GM21381 (cell line): ENCODE results near the gene HSPA12A.
"Not testable (repeated sequence)": the region's sequence is repeated elsewhere in the genome, so short reads cannot be mapped to it uniquely, and the experiment has no call there.

Experiments
- ATAC-seq: cut with Tn5 transposase; IDR thresholded peaks from one replicate; pipeline ENCODE4 v1.9.1; 2021; ENCODE audit warnings: mild to moderate bottlenecking, moderate library complexity; ENCODE audit not compliant: unreplicated experiment

Gene HSPA12A

DNA sequence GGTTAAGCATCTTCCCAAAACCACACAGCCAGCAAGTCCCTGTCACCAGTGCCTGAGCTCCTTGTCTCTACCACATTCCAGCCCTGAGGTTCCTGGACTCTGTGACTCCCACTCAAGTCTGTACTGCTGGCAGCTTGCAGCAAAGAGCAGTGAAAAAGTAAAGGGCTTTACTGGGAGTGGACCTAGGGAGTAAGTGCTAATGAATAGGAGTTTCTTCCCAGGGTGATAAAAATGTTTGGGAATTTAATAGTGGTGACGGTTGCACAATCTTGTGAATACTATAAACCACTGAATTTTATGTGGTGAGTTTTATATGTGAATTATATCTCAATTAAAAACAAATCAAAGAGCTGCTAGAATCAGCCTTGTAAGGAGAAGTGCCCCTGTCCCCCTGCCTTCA lies 22.6 kb downstream of the HSPA12A start:
- ATAC-seq, result no peak

DNA sequence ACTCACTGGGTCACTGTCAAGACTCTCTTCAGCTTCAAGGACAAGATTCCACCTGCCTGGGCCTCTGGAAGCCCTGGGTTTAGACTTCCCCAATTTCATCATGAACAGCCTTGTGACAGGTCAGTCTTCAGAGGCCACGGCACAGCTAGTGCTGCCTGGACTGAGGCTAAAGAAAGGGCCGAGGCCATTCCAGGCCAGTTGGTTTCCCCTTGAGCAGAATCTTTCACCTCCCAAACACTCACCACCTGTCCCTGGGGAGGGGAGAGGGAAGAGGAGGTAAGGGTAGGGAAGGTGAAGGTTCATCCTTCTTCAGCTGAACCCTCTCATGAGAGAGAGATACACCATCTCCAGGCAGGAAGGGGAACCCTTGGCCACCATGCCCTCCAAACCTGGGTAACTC lies 24.3 kb downstream of the HSPA12A start:
- ATAC-seq, result no peak

DNA sequence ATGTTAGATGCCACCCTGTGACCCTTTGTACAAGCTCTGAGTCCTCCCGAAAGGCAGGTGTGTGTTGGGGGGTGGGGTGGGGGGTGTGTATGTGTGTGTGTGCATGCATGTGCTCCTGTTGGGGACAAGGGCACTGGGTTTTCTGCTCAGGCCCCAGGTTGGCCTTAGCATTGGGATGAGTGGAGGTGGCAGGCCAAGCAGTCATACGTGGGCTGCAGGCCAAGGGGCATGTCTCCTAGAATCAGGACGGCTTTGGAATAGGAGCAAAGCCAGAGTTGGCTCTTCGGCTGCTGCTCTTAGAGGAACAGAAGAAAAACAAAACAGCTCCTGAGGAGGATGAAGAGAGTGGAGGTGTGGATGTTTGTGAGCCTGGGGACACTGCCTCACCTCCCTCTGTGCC lies 26.0 kb downstream of the HSPA12A start:
- no peak for ATAC-seq

DNA sequence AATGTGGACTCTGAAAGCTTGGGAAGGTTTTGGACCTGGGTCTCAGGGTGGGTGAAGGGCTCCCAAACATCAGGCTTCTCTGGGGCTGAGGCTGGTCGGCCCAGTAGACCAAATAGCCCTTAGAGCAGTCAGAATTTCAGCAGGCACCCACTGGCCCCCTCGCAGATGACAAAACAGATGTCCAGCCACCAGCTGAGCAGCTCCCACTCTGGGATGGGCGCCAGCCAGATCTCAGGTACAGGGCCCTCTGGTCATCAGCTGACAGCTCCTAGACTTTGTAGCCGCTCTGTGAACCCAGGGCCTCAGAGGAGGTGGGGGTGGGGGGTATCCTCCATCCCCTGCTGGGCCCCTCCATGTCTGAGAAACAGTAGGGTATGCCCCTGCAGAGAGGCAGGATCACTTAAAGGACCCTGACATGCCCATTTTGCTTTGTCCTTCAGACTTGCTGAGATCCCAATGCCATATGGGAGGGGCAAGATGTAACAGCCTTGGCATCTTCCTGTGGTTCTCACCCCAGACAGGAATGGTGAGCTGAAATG lies 26.5 kb downstream of the HSPA12A start:
- no peak for ATAC-seq

DNA sequence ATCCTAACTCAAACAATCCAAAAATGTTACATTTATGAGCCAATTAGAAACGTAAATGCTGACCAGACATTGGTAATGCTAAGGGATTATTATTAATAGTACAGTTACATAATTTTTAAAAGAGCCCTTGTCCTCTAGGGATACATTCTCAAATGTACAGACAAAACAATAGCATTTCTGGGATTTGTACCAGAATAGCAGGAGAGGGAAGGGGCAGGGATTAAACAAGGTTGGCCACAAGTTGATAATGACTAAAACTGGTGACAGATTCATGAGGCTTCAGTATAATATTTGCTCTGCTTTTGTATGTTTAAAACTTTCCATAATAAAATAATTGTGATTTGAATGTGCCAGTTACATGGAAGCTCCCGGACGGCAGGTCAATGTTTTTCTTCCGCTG lies 27.0 kb downstream of the HSPA12A start:
- ATAC-seq, result no peak

DNA sequence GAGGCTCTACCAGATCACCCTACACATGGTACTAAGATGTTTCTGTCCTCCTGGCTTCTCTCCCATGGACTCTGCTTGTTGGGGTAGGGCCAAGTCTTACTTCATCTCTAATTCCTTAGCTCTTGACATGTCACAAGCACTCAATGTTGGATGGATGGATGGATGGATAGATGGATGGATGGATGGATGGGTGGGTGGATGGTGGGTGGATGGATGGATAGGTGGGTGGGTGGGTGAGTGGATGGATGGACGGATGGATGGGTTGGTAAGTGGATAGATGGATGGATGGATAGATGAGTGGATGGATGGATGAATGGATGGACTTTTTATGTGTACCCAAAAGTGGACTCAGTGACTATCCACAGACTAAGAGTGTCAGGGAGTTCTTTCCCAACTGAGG lies 28.5 kb downstream of the HSPA12A start:
- ATAC-seq, result no peak

DNA sequence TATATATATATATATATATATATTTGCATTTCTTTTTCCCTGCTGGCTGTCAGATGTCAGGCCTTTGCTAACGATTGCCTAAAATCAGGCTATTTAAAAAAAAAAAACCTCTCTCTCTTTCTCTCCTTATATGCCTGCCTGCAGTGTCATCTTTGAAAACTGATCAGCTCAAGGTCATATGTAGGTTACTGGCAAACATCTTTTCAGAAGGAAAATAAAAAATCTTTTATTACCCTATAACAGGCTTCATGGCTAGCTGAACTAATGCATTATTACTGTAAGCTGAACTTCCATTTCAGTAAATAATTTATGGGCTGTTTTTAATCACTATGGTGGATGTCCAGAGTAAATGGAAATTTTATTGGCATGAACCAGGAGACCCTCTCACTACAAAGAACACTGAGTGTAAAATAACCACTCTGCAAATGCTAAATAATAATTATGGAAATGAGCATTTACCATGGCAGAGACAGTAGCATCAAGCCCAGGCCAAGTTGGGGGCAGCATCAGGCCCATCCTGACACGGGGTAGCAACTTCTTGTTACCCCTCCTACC lies 29.3 kb downstream of the HSPA12A start:
- no peak for ATAC-seq

DNA sequence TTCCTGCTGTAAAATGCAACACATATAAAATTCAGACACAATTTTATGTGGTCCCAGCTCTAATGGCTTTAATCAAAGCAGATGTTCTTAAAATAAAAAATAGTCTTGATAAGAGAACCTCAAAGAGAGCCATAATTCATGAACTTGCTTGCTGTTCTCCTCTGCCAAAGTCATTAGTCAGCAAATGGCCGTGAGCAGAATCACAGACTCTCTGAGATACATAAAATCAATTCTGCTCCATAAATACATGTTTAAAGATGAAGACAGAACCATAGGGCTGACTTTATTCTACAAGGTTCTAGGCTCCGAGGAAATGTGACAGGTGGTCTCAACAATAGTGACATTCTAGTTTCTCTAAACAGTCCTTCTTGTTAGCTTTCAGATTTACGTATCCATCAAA lies 29.8 kb downstream of the HSPA12A start:
- no peak for ATAC-seq

DNA sequence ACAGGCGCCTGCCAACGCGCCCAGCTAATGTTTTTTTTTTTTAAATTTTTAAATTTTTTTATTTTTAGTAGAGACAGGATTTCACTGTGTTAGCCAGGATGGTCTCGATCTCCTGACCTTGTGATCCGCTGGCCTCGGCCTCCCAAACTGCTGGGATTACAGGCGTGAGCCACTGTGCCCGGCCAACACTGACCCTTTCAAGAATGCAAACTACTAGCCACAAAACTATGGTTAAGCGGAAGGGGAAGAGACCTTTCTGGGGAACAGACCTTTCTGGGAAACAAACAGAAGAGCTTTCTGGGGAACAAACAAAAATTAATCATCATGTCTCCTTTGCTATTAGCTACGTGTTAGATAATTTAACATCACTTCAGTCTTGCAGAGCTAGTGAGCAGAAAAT lies 30.6 kb downstream of the HSPA12A start:
- ATAC-seq, result not testable (repeated sequence)

DNA sequence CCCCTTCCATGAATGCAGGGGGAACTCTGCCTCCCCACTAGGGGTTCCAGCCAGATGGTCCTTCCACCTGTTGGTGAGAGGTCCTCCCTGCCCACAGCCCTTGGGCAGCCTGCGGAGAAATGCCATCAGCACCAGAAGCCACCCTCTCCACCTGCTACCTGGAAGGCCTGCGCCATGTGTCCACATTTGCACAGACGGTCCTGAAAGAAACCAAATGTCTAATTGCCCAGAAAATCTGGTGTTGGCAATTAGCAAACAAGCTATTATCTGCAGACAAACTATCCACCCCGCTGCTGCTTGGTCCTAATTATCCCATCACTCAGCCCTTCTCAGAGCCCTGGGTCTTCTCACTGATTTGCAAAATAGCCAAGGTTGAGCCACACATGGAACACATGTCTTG lies 32.3 kb downstream of the HSPA12A start:
- ATAC-seq, result no peak

DNA sequence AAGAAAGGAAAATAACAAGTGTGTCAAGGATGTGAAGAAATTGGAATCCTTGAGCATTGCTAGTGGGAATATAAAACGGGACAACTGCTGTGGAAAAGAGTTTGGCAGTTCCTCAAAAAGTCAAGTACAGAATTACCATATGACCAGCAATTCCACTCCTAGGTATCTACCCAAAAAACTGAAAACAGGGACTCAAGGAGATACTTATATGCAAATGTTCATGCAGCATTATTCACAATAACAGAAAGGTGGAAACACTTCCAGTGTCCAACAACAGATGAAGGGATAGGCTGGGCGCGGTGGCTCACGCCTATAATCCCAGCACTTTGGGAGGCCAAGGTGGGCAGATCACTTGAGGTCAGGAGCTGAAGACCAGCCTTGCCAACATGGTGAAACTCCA lies 33.5 kb downstream of the HSPA12A start:
- no peak for ATAC-seq

DNA sequence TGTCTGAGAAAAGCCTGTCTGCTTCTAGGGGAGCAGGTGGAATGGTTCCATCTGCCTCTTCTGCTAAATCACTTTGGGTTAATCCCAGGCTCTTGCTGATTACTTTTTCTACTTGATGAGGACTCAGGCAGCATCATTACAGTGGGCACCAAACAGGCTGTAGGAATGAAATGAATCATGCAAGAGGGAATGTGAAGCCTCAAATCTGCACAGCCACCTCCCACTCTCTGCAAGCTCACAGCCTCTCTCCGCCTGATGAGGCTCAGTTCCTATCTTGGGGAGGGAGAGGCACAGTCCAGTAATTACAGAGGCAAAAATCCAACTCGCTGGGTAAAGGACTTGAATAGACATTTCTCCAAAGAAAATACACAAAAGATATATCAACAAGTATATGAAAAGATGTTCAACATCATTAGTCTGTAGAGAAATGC lies 34.0 kb downstream of the HSPA12A start:
- no peak for ATAC-seq

DNA sequence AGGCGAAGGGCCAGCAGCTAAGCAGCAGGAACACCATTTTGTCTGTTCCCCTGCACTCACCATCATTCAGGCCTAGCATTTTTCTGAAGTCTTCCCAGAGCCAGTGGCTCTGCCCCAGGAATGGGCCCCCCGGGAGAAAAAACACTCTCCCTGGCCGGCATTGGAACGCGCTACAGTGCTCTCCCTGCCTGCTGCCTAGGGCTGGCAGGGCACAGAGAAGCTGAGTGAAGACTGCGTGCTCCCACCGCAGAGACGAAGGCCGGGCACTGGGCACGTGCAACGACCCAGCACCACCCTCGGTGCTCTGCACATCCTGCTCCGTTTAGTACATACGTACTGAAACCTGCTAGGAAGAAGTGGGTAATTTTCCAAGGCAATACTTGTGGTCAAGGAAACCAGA lies 34.4 kb downstream of the HSPA12A start:
- ATAC-seq, result no peak

DNA sequence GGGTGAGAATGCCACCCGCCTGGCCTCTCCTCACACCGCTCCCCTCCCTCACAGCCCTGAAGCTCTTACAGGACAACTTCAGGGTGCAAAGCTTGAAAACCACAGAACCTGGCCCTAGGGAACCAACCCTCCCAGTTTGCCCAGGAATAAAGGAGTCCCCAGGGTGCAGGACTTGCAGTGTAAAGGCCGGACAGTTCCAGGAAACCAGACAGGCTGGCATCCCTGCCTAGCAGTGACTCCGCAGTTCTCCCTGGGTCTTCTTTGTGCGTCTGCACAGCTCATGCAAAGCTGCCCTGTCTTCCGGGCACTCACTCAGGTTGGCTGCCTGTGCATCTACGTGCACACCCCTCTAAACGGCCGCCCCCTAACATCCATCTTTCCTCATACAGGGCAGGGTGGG lies 36.1 kb downstream of the HSPA12A start:
- no peak for ATAC-seq

DNA sequence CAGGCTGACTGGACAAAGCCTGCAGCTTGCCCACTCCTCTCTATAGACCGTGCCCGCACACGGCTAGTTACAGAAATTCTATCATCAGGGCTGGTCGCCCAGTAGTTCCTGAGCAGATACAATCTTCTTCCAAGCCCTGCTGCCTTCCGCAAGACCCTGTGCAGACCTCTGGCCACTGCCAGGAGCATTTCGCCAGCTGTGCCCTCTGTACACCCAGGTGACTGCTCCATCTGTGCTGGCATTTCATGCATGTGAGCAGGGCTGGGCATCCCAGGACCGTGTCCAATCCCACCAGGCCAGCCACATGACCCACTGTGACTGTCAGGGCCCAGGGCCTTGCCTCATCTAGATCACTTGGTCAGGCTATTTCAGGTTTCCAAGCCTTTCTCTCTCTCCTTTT lies 36.9 kb downstream of the HSPA12A start:
- ATAC-seq, result no peak

DNA sequence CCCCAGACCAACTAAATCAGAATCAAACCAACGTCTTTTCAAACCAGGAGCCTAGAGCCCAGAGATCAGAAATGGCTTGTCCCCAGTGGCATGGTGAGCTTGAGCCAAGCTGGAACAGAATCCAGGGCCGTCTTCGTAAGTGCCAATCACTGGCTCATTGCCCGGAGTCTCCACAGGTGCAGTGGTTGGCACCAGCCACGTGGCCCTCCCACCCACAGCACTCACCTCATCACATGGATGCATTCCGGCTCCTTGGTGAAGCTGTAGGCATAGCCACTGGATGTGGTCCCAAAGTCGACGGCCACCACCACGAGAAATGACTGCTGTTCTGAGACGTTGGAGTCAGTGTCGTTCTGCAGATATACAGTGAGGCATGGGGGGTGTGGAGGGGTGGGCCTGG lies 37.4 kb downstream of the HSPA12A start:
- ATAC-seq, result no peak

DNA sequence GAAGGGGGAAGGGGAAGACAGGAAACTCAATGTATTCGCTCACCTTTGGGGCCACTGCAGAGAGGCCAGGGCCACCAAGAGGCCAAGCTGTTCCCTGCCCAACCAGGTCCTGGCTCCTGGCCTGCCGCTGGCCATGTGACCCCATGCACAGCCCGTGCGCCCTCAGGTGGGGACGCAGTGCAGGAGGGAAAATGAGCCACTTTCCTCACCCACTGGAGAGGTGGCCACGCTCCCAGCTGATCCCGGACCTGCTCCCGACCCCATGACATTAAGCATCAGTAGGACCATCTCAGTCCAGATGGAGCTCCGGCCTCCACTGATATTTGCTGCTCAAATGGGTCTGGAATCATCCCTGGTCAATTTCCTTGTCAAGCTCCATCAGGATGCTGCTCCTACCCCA lies 40.2 kb downstream of the HSPA12A start:
- ATAC-seq, result no peak

DNA sequence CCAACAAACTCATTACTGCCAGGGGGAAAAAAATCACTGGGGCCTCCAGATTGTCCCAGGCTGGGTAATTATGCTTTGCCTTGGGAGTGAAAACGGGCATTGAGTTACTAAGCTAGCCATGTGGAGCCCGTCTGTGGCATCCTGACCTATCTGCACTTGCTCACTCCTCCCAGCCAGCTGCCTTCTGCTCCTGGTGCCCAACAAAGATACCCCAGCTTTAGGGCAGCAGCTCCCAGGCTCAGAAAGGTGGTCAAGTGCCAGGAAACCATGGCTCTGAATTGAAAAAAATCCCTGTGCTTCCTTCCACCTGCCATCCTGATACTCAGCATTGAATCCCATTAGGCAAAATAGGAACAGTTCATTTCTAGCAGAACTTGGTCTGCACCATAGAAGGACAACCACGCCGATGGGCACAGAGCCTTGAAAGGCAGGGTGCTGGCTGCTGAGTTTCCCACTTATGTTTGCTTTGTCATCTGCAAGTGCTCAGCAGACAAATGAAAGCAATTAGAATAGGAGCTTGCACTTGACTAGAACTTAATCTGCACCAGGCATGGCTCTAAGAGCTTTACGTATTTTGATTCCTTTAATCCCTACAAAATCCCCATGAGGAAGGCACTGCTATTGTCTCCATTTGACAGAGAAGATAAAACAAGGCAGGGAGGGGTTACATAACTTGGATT lies 42.8 kb downstream of the HSPA12A start:
- ATAC-seq, result no peak

DNA sequence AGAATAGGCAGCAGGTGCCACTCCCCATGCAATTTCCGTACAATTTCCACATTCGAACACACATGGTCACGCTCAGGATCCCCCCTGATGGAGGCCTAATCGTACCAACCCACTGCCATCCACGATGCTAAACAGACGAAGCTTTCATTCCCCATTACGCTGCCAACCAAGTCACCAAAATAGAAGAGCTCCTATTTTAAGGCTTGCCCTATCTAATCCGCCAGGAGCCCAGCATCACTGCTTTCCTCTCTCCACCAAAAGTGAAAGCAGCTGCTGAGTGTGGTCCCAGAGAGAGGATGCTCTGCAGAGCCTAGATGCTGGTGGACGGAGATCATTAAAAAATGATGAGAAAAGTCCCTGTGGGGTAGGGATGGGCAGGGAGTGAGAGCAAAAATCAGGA lies 43.3 kb downstream of the HSPA12A start:
- ATAC-seq, result no peak

DNA sequence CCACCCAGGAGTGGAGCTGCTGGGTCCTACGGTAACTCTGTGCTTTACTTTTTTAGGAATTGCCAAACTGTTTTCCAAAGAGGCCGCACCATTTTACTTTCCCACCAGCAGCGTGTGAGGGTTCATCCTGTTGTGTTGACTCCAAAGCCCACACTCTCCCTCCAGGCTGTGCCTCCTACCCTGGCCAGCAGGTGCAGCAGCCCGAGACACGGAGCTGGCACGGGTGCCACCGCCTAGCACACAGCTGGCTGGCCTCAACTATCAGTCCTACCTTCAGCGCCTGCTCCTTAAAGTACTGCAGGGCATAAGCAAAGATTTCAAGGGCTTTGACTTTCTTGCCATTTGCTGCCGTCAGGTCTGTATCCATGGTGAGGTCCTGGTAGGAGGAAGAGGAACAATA lies 44.0 kb downstream of the HSPA12A start:
- ATAC-seq, result no peak

DNA sequence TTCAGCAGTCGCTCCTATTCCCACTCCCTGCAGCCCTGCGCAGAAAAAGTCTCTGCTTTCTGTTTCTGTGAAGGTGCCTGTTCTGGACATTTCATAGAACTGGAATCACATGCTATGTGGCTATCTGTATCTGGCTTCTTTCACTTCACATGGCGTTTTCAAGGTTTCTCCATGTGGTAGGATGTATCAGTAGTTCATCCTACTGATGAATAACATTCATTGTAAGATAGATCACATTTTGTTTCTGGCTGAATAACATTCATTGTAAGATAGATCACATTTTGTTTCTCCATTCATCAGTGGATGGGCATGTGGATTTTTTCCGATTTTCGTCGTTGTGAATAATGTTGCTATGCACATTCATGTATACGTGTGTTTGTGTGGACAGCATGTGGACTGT lies 44.5 kb downstream of the HSPA12A start:
- ATAC-seq, result no peak

DNA sequence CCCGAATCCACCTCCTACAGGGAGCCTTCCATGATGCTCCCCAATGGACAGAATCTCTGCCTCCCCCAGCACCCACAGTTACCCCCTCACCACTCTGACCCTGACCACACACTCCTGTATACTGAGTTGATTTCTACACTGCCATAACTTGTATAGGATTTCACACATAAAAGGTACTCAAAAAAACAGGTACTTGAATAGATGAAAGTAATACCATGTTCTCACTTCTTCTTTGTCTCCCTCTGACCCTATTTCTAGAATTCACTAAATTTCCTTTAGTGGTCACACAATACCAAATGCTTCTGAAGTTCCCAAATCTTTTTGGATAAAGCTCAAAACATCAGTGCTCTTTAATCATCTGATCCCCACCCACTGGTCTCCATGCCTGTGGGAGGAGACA lies 45.4 kb downstream of the HSPA12A start:
- no peak for ATAC-seq

DNA sequence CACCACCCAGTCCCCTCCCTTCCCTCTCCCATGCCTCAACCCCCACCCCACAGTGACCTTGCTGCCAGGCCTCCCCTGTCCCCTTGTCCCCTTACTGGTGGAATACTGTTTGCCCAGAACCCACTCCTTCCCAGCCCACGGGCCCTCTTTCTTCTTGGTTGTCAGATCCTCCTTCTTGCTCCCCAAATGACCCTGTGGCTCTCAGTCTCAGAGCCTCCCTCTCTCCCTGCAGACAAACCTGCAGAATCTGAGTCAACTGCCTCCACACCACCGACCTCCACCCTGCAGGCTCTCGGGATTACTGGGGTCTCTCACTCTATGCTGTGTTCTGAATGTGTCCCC lies 47.5 kb downstream of the HSPA12A start:
- no peak for ATAC-seq
